ENCODE data around the gene MOB3B.
"Not testable (repeated sequence)": the region's sequence is repeated elsewhere in the genome, so short reads cannot be mapped to it uniquely, and the experiment has no call there.

The MOB3B gene

DNA sequence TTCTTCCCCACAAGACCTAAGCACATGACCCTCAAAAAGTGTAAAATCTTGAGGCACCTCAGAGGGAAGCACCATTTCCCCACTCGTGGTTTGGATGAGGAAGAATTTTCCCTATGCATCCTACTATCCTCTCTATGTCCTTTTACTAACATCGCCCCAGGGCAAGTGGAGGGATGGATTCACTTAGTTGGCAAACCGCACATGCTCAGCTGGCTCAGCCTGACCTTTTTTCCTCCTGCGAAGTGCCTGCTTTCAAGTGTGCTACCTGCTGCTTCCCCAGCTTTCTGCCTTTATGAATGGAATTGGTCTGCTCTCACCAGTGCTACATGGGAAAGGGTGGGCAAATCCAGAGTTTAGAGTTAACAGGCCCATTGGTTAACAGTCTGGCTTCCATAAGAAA, 62.1 kb downstream of the MOB3B start:
- TF ChIP-seq, protein P1, sequence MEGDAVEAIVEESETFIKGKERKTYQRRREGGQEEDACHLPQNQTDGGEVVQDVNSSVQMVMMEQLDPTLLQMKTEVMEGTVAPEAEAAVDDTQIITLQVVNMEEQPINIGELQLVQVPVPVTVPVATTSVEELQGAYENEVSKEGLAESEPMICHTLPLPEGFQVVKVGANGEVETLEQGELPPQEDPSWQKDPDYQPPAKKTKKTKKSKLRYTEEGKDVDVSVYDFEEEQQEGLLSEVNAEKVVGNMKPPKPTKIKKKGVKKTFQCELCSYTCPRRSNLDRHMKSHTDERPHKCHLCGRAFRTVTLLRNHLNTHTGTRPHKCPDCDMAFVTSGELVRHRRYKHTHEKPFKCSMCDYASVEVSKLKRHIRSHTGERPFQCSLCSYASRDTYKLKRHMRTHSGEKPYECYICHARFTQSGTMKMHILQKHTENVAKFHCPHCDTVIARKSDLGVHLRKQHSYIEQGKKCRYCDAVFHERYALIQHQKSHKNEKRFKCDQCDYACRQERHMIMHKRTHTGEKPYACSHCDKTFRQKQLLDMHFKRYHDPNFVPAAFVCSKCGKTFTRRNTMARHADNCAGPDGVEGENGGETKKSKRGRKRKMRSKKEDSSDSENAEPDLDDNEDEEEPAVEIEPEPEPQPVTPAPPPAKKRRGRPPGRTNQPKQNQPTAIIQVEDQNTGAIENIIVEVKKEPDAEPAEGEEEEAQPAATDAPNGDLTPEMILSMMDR (IDR thresholded peaks at IDR 0.05; ENCODE audit: borderline replicate concordance, control extremely low read depth, extremely low read depth, insufficient read depth, missing control alignments): no peak
- in situ Hi-C loops (cut with MboI; ENCODE audit: low sequenced_read_pairs, unreplicated experiment): no loop called here
- no peak for DNase-seq (ENCODE audit: low spot score)

DNA sequence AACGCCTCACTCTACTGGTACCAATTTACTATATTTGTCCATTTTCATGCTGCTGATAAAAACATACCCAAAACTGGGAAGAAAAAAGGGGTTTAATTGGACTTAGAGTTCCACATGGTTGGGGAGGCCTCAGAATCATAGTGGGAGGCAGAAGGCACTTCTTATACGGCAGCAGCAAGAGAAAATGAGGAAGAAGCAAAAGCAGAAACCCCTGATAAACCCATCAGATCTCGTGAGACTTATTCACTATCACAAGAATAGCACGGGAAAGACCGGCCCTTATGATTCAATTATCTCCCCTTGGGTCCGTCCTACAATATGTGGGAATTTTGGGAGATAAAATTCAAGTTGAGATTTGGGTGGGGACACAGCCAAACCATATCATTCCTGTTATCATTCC, 63.1 kb downstream of the MOB3B start:
- DNase-seq (ENCODE audit: low spot score); in situ Hi-C loops (cut with MboI; ENCODE audit: low sequenced_read_pairs, unreplicated experiment): not testable (repeated sequence)

DNA sequence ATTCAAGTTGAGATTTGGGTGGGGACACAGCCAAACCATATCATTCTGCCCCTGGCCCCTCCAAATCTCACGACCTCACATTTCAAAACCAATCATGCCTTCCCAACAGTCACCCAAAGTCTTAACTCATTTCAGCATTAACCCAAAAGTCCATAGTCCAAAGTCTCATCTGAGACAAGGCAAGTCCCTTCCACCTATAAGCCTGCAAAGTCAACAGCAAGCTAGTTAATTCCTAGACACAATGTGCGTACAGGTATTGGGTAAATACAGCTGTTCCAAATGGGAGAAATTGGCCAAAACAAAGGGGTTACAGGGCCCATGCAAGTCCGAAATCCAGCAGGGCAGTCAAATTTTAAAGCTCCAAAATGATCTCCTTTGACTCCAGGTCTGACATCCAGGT, 64.7 kb downstream of the MOB3B start:
- in situ Hi-C loops (cut with MboI; ENCODE audit: low sequenced_read_pairs, unreplicated experiment); DNase-seq (ENCODE audit: low spot score): not testable (repeated sequence)

DNA sequence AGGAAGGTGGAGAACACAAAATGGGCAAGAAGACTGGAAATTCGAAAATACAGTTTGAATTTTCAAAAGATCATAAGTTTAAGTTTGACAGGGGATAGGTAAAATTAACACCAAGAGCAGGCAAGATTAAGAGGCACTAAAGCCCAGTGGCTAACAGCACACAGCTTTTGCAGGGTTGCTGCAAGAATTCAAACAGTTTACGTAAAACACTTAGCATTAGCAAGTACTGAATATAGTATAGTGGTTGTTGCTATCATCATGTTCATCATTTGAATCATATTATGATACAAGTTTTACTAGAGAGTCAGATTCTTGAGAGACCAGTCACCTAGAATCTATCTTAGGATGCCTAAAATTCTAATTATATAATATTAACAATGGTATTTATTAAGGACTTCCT, 66.8 kb downstream of the MOB3B start:
- in situ Hi-C loops (cut with MboI; ENCODE audit: low sequenced_read_pairs, unreplicated experiment): no loop called here
- TF ChIP-seq, protein P1 (IDR thresholded peaks at IDR 0.05; ENCODE audit: borderline replicate concordance, control extremely low read depth, extremely low read depth, insufficient read depth, missing control alignments): no peak
- no peak for DNase-seq (ENCODE audit: low spot score)

DNA sequence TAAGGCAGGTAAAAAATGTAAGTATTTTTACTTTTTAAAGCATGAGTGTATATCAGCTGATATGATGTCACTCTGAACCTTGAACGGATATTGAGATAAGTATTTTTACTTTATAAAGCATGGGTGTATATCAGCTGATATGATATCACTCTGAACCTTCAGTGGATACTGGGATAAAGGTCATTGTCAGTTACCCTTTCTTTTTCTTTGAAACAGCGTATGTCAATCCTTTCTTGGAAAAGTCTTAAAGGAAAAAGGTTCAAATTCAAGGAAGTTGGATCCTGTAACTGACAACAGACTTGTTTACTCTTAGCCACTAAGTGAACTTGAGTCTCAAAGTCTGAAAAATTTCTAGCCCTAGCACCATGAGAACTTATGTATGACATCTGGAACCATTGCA, 67.2 kb downstream of the MOB3B start:
- TF ChIP-seq, protein P1 (IDR thresholded peaks at IDR 0.05; ENCODE audit: borderline replicate concordance, control extremely low read depth, extremely low read depth, insufficient read depth, missing control alignments): no peak

DNA sequence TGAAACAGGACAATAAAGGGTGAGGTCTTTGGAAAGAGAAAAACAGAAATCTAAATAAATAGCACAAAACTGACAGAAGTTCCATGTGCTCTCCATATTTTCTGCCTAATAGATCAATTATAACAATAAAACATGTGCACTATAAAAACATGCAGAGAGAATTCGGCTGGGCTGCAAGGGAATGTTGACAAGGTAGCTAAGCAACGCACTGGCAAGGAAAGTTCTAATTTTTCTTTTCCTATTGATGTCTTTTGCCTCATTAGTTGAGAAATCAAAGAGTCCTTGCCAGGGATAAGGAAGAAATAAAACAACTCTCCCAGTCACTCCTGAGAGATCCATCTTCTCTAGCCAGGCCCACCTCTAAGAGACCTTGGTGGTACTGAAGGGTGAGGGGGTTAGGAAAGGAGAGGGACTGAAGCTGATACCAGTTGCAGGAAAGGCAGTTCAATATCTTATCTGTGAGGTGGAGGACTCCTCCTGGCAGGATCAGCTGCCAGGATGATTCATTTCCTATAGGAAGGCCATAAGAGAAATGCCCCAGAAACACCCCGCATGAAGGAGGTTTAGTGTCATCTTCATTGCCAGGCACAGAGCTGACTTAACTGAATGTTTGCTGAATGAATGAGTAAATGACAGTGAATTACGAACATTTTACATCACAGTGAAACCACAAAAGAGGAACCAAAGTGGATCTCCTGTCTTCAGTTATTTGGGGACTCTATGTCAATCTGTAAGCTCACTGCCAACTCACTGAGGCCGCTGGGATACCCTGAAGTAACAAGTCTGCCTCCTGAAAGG, 69.2 kb downstream of the MOB3B start:
- TF ChIP-seq, protein P1 (IDR thresholded peaks at IDR 0.05; ENCODE audit: borderline replicate concordance, control extremely low read depth, extremely low read depth, insufficient read depth, missing control alignments): no peak
- DNase-seq (ENCODE audit: low spot score): peak; percentile 23
- in situ Hi-C loops (cut with MboI; ENCODE audit: low sequenced_read_pairs, unreplicated experiment): no loop called here

More for the DNA sequence above, 67.2 kb downstream of the MOB3B start:
- in situ Hi-C loops (cut with MboI; ENCODE audit: low sequenced_read_pairs, unreplicated experiment): no loop called here
- DNase-seq (ENCODE audit: low spot score): no peak

DNA sequence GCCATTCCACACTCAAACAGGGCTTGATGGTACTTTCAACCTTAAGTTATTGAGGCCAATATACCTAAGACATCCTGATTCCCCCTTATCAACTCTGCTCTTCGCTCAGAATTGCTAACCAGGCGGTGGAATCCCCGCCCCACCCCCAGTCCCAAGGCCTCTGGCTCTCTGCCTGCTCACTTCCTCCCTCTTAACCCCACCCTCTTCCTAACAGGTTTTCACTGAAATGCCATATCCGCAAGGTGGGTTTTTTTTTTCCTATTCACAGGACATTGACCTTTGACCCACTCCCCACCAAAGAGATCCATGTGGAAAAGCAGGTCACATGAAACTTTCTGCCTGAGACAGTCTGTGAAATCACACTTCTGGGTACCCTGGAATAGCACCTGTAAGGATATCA, 72.2 kb downstream of the MOB3B start:
- no peak for DNase-seq (ENCODE audit: low spot score)

More for the DNA sequence above, 72.2 kb downstream of the MOB3B start:
- in situ Hi-C loops (cut with MboI; ENCODE audit: low sequenced_read_pairs, unreplicated experiment): no loop called here
- TF ChIP-seq, protein P1 (IDR thresholded peaks at IDR 0.05; ENCODE audit: borderline replicate concordance, control extremely low read depth, extremely low read depth, insufficient read depth, missing control alignments): no peak
